OCI-LY7 (cell line): ENCODE measurements around the gene ZBTB37.

Source experiments
- EZH2phosphoT487 ChIP-seq: fragments of 200-600 bp; sonication (generic); IDR thresholded peaks from 2 replicates; pipeline ENCODE4 v1.6.1; 2018; ENCODE audit warnings: low read depth, borderline replicate concordance, mild to moderate bottlenecking, mixed run types, antibody characterized with exemption, low read length, moderate library complexity, mixed read lengths
- TF ChIP-seq, protein P1 (sequence below): fragments of 200-600 bp; sonication (generic); conservative IDR thresholded peaks from 2 replicates; pipeline ENCODE4 v1.5.1; 2014; ENCODE audit warnings: mild to moderate bottlenecking, antibody characterized with exemption, low read length, moderate library complexity, mixed read lengths

DNA sequence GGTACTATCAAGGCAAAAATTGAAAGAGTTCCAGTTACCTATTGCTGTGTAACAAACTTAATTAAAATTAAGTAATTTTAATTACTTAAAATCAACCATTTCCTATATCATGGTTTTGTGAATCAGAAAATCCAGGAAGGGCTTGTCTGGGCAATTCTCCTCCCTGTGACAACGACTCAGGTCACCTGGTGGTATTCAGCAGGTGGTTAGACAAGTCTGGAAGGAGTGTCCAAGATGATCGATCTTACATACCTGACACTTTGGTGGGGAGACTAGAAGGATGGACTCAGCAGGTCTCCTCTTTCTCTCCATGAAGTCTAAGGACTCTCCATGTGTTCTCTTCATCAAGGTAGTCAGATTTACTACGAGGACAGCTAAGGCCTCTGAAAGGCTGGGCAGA lies 26.0 kb downstream of the ZBTB37 start:
- TF ChIP-seq EZH2phosphoT487, result no peak
- TF ChIP-seq, protein P1, sequence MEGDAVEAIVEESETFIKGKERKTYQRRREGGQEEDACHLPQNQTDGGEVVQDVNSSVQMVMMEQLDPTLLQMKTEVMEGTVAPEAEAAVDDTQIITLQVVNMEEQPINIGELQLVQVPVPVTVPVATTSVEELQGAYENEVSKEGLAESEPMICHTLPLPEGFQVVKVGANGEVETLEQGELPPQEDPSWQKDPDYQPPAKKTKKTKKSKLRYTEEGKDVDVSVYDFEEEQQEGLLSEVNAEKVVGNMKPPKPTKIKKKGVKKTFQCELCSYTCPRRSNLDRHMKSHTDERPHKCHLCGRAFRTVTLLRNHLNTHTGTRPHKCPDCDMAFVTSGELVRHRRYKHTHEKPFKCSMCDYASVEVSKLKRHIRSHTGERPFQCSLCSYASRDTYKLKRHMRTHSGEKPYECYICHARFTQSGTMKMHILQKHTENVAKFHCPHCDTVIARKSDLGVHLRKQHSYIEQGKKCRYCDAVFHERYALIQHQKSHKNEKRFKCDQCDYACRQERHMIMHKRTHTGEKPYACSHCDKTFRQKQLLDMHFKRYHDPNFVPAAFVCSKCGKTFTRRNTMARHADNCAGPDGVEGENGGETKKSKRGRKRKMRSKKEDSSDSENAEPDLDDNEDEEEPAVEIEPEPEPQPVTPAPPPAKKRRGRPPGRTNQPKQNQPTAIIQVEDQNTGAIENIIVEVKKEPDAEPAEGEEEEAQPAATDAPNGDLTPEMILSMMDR, result no peak
